Fibroblast of lung (primary cell): Measurements from ENCODE around the gene RALGAPB.

Experiments
- CTCF ChIP-seq, 2 donors: IDR thresholded peaks in 1 of 2; conservative IDR thresholded peaks in 1 of 2; 1 replicate in 1 of 2; 2 replicates in 1 of 2; pipeline ENCODE4 v1.5.1; 2011 to 2012; ENCODE audit warnings: low read length in 2 of 2, control low read depth in 1 of 2, inconsistent platforms in 1 of 2, low read depth in 1 of 2, mild to moderate bottlenecking in 1 of 2
- EZH2 ChIP-seq: IDR thresholded peaks from 2 replicates; pipeline ENCODE4 v1.5.1; 2012; ENCODE audit warnings: low read length, control low read depth, mild to moderate bottlenecking; ENCODE audit errors: missing control alignments

GRCh38 chr20:38585404-38586180, 112.9 kb downstream of the RALGAPB start:
- TF ChIP-seq CTCF (conservative IDR thresholded peaks at IDR 0.05 in 1 of 2, IDR thresholded peaks at IDR 0.05 in 1 of 2; ENCODE audit: low read depth in 1 of 2, low read length in 2 of 2) (no peak), EZH2 (no peak)
